ENCODE data around the gene AGBL4.

GRCh38 chr1:48661726-48662463 is 1361.9 kb downstream of the AGBL4 start:
- TF ChIP-seq, protein P1, sequence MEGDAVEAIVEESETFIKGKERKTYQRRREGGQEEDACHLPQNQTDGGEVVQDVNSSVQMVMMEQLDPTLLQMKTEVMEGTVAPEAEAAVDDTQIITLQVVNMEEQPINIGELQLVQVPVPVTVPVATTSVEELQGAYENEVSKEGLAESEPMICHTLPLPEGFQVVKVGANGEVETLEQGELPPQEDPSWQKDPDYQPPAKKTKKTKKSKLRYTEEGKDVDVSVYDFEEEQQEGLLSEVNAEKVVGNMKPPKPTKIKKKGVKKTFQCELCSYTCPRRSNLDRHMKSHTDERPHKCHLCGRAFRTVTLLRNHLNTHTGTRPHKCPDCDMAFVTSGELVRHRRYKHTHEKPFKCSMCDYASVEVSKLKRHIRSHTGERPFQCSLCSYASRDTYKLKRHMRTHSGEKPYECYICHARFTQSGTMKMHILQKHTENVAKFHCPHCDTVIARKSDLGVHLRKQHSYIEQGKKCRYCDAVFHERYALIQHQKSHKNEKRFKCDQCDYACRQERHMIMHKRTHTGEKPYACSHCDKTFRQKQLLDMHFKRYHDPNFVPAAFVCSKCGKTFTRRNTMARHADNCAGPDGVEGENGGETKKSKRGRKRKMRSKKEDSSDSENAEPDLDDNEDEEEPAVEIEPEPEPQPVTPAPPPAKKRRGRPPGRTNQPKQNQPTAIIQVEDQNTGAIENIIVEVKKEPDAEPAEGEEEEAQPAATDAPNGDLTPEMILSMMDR (IDR thresholded peaks at IDR 0.05): no peak
- TF ChIP-seq POLR2A (IDR thresholded peaks at IDR 0.05): no peak

Data from heart left ventricle (tissue), 13 donors.